ENCODE results near the gene CRHR1.

Gene CRHR1

GRCh38 chr17:45758544-45758943, 25.6 kb upstream of the CRHR1 start:
- no peak for DNase-seq (ENCODE audit: low read depth)

- DNase-seq (ENCODE audit: low read depth): no peak
Measured at GRCh38 chr17:45759761-45760160, 24.4 kb upstream of the CRHR1 start.

GRCh38 chr17:45761957-45762565, 22.1 kb upstream of the CRHR1 start:
- no peak for DNase-seq (ENCODE audit: low read depth)

- DNase-seq (ENCODE audit: low read depth): no peak
Measured at GRCh38 chr17:45763182-45763581, 20.9 kb upstream of the CRHR1 start.

GRCh38 chr17:45764479-45764878, 19.6 kb upstream of the CRHR1 start:
- DNase-seq (ENCODE audit: low read depth): no peak

- no peak for DNase-seq (ENCODE audit: low read depth)
Measured at GRCh38 chr17:45768000-45768399, 16.1 kb upstream of the CRHR1 start.

GRCh38 chr17:45770632-45771270, 13.4 kb upstream of the CRHR1 start:
- no peak for DNase-seq (ENCODE audit: low read depth)

GRCh38 chr17:45771271-45771959, 12.7 kb upstream of the CRHR1 start:
- no peak for DNase-seq (ENCODE audit: low read depth)

GRCh38 chr17:45775148-45775547, 9.0 kb upstream of the CRHR1 start:
- DNase-seq (ENCODE audit: low read depth): no peak

GRCh38 chr17:45775576-45776011, 8.5 kb upstream of the CRHR1 start:
- no peak for DNase-seq (ENCODE audit: low read depth)

- no peak for DNase-seq (ENCODE audit: low read depth)
Measured at GRCh38 chr17:45776896-45777295, 7.2 kb upstream of the CRHR1 start.

GRCh38 chr17:45777388-45777787, 6.7 kb upstream of the CRHR1 start:
- DNase-seq (ENCODE audit: low read depth): no peak

- DNase-seq (ENCODE audit: low read depth): no peak
Measured at GRCh38 chr17:45780921-45781320, 3.2 kb upstream of the CRHR1 start.

GRCh38 chr17:45782889-45783592, 1.1 kb upstream of the CRHR1 start:
- DNase-seq (ENCODE audit: low read depth): no peak

GRCh38 chr17:45783593-45784292, 377 bp upstream of the CRHR1 start:
- no peak for DNase-seq (ENCODE audit: low read depth)

- no peak for DNase-seq (ENCODE audit: low read depth)
Measured at GRCh38 chr17:45784741-45785479, 790 bp downstream of the CRHR1 start.

GRCh38 chr17:45785480-45786193, 1.5 kb downstream of the CRHR1 start:
- no peak for DNase-seq (ENCODE audit: low read depth)

GRCh38 chr17:45786349-45786748, 2.2 kb downstream of the CRHR1 start:
- no peak for DNase-seq (ENCODE audit: low read depth)

GRCh38 chr17:45787044-45787443, 2.9 kb downstream of the CRHR1 start:
- DNase-seq (ENCODE audit: low read depth): no peak

GRCh38 chr17:45787656-45788055, 3.5 kb downstream of the CRHR1 start:
- no peak for DNase-seq (ENCODE audit: low read depth)

- no peak for DNase-seq (ENCODE audit: low read depth)
Measured at GRCh38 chr17:45788057-45788456, 3.9 kb downstream of the CRHR1 start.

All from stimulated activated CD8-positive, alpha-beta memory T cell treated with anti-CD3 and anti-CD28 coated beads, Interleukin-12 subunit alpha, Interleukin-12 subunit beta, amount 100 ng/mL, for 1 hour (primary cell).